ENCODE results near the gene AMPD2.
A peak's percentile ranks its signal among the peaks of the same experiment; 100 is the strongest.

Gene AMPD2

GRCh38 chr1:109617291-109617801 is 2.3 kb upstream of the AMPD2 start:
- DNase-seq: no peak

- DNase-seq: no peak
Measured at GRCh38 chr1:109618661-109619575, 719 bp upstream of the AMPD2 start.

- no peak for DNase-seq
Measured at GRCh38 chr1:109620401-109620791, 759 bp downstream of the AMPD2 start.

GRCh38 chr1:109620841-109621286 is 1.2 kb downstream of the AMPD2 start:
- peak; percentile 97 for DNase-seq

- DNase-seq: no peak
Measured at GRCh38 chr1:109621379-109622136, 1.9 kb downstream of the AMPD2 start.

GRCh38 chr1:109622137-109622892 is 2.7 kb downstream of the AMPD2 start:
- DNase-seq: no peak

GRCh38 chr1:109622895-109623294 is 3.3 kb downstream of the AMPD2 start:
- DNase-seq: no peak

- DNase-seq: no peak
Measured at GRCh38 chr1:109623601-109624161, 4.0 kb downstream of the AMPD2 start.

GRCh38 chr1:109624201-109625010 is 4.8 kb downstream of the AMPD2 start:
- DNase-seq: no peak

GRCh38 chr1:109625176-109625575 is 5.5 kb downstream of the AMPD2 start:
- DNase-seq: no peak

GRCh38 chr1:109625601-109626560 is 6.2 kb downstream of the AMPD2 start:
- no peak for DNase-seq

GRCh38 chr1:109626682-109627408 is 7.2 kb downstream of the AMPD2 start:
- DNase-seq: no peak

GRCh38 chr1:109627692-109628399 is 8.2 kb downstream of the AMPD2 start:
- DNase-seq: no peak

GRCh38 chr1:109628540-109629321 is 9.1 kb downstream of the AMPD2 start:
- no peak for DNase-seq

- no peak for DNase-seq
Measured at GRCh38 chr1:109629372-109630030, 9.9 kb downstream of the AMPD2 start.

GRCh38 chr1:109630081-109630897 is 10.7 kb downstream of the AMPD2 start:
- DNase-seq: no peak
